Uterus (tissue), 2 donors: ENCODE measurements around the gene AAK1.

Experiments used
- POLR2A ChIP-seq, 2 donors: fragments of 450-650 bp; IDR thresholded peaks; one replicate each; pipeline ENCODE4 v1.6.1; 2016; ENCODE audit warnings: antibody characterized with exemption in 2 of 2, mild to moderate bottlenecking in 1 of 2, moderate library complexity in 1 of 2
- TF ChIP-seq, protein P1 (sequence below), 4 experiments: fragments of 200-600 bp in 2 of 4; fragments of 450-650 bp in 2 of 4; sonication (generic) in 2 of 4; IDR thresholded peaks; one replicate each; pipeline ENCODE4 v1.5.1; 2016 to 2019; ENCODE audit warnings: antibody characterized with exemption in 4 of 4, mild to moderate bottlenecking in 2 of 4, moderate library complexity in 1 of 4

DNA sequence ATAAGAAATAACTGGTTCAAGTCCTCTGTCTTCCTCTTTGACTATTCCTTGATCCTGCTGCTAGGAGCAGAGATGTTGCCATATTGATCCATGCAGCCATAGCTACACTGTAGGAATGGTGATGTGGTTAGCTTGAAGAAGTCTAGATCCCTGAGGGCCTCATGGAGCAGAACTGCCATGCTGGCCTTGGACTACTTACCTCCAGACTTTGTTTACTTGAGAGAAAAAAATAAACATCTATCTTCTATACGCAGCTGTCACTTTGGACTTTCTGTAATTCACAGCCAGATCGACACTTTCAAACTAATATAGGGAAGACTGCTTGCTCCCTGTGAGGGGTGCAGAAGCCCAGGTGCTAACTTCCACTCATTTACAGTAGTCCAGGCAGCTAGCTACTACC, 121.8 kb downstream of the AAK1 start:
- TF ChIP-seq, protein P1, sequence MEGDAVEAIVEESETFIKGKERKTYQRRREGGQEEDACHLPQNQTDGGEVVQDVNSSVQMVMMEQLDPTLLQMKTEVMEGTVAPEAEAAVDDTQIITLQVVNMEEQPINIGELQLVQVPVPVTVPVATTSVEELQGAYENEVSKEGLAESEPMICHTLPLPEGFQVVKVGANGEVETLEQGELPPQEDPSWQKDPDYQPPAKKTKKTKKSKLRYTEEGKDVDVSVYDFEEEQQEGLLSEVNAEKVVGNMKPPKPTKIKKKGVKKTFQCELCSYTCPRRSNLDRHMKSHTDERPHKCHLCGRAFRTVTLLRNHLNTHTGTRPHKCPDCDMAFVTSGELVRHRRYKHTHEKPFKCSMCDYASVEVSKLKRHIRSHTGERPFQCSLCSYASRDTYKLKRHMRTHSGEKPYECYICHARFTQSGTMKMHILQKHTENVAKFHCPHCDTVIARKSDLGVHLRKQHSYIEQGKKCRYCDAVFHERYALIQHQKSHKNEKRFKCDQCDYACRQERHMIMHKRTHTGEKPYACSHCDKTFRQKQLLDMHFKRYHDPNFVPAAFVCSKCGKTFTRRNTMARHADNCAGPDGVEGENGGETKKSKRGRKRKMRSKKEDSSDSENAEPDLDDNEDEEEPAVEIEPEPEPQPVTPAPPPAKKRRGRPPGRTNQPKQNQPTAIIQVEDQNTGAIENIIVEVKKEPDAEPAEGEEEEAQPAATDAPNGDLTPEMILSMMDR (IDR thresholded peaks at IDR 0.05): no peak
- no peak for TF ChIP-seq POLR2A (IDR thresholded peaks at IDR 0.05)
